Inferior parietal cortex (tissue), 1 donor: ENCODE data around the gene CRB1.
A peak's percentile ranks its signal among the peaks of the same experiment; 100 is the strongest.
"Not testable (repeated sequence)": the region's sequence is repeated elsewhere in the genome, so short reads cannot be mapped to it uniquely, and the experiment has no call there.

Experiments used
- DNase-seq: peaks from one replicate; pipeline ENCODE4 v3.0.0-alpha.2; 2016; ENCODE audit errors: extremely low spot score

CRB1 gene

DNA sequence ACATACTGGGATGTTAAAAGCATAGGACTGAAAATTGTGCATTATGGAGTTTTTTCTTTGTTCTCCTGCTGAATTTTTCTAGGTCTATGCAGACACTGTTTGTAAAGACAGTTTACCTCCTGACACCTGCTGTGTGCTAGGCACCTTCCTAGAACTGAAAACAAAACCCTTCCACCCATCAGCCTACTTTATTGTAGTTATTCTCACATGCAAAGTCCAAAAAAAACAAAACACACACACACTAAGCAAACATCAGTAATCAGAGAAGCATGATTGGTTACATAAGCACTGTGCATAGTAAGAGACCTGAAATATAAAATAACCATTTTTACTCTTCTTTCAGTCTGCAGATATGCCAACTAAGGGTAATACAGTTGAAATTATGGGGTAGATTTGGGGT is 195.1 kb downstream of the CRB1 start:
- no peak for DNase-seq

DNA sequence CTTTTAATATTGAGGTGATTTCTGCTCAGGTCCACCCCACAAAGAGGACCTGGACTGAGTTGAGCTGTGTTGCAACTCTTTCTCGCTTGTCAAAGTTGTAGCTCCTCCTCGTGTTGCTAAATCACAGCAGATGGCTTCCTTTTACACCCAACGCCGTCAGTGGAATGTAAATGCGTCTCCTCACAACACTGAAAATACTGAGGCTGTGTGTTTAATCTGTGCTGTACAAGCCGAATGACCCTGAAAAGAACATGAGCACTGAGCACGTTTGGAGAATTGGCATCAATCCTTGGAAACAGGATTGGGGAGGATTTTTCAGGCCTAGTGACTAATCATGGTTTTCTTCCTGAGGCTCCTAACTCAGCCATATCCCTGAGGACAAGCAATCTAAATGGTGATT is 196.0 kb downstream of the CRB1 start:
- DNase-seq = peak; percentile 57

DNA sequence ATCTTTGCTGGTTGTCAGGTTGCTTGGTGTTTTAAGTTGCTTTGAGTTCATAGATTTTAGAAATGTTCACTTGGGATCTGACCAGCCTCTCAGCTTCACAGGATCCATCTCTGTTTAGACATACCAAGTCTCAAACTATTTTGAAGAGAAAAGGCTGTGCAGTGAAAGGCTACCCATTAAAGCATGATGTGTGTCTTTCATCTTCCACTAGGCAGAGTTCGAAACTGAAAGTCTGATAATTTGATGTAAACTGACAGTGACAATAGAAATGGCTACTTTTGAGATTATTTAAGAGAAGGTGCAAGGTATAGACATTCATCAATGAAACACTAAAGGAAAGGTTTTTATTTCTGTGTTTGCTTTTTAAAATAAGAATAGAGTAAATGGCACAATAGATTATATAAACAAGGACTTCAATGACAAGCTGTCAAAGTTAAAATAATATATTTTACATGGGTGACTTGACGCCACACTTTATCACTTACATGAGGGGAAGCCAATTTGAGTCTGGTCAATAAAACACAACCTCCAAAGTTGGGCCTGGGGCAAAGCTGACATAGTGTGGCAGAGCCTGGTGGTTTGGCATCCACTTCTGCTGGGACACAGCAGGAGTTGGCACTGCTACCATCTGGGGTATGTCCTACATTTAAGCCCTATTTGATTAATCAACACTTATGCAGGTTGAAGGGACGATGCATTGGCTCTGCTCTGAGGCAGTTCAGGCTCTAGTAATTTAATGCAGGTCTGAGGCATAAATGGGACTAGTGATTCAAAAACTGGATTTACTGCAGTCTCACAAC is 197.7 kb downstream of the CRB1 start:
- no peak for DNase-seq

DNA sequence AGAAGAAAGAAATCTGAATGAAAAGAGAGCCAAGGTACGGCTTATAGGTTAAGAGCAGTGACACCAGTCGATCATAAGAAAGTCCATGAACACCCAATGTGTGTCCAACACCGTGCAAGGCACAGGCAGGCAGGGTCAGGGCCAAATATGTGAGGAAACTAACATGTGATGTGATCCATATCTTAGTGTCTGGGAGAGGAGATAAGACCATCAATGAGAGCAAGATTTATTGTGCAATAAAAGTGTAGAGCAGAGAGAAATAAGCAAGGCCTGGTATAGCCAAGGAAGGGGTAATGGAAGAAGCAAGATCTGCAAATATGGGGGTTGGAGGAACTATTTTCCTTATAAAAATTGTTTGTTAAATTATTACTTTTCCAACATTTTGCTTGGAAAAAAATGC is 198.8 kb downstream of the CRB1 start:
- no peak for DNase-seq

DNA sequence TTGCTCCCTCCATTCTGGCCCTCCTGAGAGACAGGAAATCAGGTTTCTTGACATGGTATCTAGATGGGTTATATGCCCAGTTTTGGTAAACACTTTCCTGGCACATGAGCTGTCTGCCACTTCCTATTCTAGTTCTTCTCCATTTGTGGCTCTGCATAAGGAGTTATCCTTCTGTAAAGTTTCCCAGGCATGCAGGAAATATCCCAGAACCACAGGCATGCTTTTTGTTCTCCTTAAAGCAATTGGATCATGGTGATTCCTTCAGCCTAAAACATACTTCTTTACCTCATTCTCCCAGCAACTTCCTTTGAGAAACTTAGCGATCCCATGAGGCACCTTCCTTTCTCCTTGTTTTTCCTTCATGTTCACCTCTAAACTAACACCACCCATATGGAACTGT is 199.8 kb downstream of the CRB1 start:
- no peak for DNase-seq

DNA sequence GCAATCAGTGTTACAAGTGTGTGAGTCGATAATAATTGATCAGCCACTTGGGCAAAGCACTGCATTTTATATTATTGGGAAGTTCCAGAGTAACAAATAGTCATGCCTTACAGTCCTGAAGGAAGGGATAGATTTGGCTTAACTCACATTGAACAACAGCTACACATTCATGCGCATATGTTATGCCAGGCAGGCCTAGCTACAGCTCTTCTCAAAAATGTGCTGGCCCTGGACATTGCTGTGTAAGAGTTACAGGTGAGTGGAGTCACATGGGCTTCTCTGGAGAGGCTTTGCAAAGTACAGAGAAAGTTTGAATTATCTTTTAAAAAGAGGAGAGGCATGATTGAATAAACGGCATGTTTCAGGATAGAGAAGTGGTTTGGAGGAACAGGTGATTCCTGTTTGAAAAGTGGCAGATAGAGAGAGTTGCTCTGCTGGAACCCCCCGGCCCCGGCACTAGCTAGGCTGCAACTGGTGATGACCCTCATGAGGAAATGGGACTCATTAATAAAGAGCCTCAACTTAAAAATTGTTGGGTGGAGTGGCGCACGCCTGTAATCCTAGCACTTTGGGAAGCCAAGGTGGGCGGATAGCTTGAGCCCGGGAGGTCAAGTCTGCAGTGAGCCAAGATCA is 200.6 kb downstream of the CRB1 start:
- no peak for DNase-seq

DNA sequence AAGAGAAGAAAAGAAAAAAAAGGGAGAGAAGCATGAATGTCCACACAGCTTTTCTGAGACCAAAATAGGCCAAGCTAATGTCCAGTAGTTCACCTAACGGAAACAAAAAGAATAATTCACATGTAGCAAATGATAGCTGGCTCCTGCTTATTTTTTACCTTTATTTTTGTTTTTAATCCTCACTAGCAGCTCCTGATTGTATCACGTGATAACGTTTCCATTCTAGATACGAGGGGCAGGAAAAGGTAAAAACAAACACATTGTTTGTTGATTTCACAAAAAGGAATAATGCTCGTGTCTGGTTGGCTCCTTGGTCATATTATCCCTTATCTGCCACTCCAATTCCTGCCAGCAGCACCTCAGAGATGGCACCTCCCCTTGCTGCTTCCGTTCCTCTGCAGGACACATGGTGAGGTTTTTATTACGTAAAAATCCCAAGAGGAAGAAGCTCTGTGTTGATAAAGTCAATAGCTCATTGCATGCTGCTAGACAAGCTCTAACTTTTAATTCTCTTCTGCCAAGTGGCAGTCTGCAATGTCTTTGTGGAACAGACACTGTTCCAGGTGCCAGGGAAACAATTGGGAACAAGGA is 201.7 kb downstream of the CRB1 start:
- no peak for DNase-seq

DNA sequence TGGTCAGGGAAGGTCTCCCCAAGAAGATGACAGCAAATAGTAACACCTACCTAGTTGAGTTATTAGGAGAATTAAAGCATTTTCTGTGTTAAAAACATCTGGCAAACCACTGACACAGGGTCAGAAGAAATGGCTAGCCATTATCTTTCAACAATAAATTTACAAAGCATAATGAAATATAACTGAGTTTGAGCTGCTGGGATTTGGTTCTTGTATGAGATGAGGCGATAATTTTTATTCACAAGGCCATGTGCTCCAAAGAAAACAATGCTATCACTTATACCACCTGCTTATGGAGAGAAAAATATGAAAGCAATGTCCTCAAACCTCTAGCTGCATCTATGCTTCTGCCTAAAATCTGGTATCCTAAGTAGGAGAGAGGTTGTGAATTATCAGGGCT is 202.3 kb downstream of the CRB1 start:
- DNase-seq = no peak

DNA sequence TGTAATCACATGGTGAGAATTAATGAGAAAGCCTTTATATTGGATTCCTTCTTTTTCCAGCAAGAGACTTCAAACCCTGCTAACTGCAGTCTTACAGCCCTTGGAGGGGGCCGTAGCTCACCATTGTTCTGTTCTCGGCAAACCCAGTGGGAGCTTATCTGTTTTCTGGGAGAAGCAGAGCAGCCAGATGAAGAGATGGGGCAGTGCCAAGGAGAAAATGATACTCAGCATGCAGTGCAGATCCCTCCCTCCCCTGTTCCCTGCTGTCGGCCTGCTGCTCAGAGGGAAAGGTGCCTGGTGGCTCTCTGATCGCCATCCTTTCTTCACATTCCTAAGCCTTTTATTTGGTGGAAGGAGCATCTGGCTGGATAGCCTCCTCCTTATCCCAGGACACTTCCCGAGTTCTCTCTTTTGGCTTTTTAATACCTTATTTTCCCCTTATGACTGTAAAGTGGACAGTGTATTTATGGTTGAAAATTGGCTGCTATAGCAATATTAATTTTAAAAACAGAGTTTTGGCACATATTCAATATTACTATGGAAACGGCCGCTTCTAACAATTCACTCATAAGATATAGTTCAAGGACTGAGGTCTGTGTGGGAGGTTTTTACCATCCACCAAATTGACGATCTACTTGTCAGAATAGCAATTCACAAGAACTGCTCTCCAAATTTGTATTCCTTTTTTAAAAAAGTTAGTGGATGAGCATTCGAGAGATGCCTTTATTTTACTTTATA is 203.4 kb downstream of the CRB1 start:
- DNase-seq = peak; percentile 32

DNA sequence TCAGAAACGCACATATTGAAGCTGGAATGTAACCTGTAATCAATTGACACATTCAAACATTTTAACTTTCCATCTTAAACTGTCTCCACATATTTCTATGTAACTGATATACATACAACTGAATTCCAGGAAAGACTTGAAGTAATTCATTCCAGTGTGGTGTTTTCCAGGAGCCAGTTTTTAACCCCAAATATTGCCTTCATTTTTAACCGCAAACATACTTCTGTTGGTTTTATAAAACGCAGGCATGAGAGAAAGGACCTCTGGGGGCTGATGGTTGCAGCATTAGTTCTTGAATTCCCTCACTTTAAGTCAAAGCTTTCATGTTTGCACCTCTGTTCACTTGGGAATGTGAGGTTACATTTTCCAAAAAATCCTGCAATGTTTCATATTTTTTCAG is 204.1 kb downstream of the CRB1 start:
- no peak for DNase-seq

DNA sequence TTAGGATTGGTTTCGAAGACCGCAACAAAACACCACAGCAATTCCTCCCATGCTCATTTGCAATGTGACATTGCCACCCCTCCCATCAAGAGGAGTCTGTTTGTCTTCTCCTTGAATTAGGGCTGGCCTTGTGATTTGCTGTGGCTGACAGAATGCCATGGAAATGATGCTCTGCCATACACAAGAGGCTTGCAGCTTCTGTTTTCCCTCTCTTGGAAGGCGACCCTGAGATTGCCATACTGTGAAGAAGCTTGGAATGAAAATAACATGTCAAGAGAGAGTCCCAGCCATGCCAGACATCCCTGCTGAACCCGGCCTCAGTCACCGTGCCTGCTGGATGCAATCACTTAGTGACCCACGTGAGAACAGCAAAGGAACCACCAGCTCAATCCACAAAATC is 212.4 kb downstream of the CRB1 start:
- DNase-seq = no peak

DNA sequence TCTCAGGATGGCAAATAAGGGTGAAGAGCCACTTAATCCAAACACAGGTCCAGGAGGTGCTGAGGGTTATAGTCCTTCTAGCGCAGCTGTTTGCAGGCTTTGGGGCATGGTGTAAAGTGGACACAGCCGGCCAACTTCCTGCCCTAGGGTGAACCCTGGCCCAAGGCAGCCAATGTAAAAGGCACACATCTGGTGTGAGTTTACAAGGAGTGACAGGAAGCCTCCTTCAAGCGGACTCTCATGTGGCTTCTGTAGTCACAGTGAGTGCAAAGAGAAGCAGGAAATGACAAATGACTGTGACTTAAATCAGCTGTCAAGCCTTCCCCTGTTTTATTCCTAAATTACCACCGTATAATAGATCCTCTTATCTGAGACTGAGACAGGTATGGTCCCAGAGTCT is 213.0 kb downstream of the CRB1 start:
- no peak for DNase-seq

DNA sequence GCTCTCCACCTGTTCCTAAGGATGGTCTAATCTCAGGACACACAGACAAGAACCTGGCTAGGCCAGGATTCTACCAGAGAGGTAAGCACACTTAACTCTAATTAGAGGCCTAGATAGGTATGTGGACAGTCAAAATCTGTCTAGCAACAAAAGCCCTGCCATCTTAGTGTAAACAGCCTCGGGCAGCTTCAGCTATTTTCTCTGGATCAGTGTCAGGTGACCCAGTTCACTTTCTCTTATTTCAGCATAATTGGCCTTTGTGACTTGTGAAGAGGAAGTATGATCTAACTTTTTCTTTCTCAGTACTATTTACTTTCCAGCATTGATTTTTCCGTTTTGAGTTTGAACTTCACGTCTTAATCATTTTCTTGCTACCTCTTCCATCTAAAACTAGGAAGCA is 217.7 kb downstream of the CRB1 start:
- DNase-seq = no peak

DNA sequence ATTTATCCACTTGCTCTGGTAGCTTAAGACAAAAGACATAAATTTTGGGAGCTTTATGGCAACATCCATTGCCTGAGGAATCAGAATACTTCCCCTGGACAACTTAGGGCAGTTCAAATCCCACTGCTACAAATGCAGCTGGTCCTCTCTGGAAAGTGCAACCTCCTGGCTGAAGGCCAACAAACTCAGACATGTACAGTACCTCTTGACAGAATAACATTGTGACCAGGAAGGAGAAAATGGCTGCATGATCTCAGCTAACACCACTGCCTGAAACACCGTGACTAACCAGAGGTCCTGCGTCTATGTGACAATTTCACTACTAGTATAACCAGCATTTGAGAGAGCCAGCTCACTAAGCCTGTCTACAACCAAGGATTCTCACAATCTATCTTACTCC is 218.9 kb downstream of the CRB1 start:
- no peak for DNase-seq

DNA sequence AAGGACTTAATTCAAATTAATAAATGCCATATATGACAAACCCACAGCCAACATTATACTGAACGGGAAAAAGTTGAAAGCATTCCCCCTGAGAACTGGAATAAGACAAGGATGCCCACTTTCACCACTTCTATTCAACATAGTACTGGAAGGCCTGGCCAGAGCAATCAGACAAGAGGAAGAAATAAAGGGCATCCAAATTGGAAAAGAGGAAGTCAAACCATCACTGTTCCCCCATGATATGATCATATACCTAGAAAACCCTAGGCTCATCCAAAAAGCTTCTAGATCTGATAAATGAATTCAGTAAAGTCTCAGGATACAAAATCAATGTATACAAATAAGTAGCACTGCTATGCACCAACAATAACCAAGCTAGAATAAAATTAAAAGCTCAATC is 223.5 kb downstream of the CRB1 start:
- DNase-seq = not testable (repeated sequence)

DNA sequence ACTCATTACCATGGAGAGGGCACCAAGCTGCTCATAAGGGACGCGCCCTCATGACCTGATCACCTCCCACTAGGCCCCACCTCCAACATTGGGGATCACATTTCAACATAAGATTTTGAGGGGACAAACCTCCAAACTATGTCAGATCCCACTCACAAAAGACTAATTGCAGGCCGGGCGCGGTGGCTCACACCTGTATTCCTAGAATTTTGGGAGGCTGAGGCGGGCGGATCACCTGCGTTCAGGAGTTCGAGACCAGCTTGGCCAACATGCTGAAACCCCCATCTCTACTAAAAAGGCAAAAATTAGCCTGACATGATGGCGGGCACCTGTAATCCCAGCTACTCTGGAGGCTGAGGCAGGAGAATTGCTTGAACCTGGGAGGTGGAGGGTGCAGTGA is 228.7 kb downstream of the CRB1 start:
- DNase-seq = no peak

DNA sequence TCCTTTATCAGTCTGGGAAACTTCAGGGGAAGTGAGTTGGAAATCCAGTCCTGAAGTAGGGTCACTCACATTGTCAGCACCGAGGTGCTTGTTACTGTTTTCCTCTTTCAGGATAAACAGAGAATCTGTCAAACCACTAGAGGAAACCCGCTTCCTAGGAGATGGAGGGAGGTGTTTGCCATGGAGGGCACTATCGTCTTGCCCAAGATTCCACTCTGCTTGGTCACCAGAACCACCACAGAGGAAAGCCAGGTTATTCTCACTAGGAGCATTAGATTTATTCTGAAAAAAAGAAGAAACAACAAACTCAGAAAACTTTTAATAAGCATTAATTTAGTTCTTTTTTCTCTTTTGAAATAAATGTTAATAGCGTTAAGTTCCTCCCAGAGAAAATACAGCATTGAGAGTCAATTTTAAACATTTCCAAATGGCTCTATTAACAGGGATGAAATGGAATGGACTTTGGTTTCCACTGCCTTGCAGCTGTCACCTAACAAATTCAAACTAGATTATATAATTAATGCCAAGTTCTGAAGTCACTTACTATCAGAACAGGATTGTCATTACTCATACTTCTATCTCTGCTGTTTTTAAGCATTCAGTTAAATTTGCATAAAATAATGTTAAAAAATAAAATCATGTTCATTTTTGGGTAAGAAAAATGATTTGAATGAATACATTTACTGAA is 242.8 kb downstream of the CRB1 start:
- DNase-seq = no peak

DNA sequence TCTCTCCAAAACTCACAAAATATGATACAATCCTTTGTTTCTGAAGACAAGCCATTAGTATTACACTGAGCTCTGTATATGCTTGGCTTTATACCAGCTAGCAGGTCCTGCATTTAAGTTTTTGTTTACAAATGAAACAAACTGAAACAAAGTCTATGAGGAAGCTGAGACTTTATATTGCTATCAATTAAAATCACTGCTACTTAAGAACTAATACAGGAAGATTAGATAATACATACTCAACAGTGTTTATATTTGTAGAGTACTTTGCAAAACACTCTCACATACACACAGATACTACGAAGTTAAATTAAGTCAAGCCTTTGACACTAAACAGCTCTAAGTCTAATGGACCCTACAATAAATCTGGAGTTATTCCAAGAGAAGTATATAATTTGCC is 247.4 kb downstream of the CRB1 start:
- no peak for DNase-seq

DNA sequence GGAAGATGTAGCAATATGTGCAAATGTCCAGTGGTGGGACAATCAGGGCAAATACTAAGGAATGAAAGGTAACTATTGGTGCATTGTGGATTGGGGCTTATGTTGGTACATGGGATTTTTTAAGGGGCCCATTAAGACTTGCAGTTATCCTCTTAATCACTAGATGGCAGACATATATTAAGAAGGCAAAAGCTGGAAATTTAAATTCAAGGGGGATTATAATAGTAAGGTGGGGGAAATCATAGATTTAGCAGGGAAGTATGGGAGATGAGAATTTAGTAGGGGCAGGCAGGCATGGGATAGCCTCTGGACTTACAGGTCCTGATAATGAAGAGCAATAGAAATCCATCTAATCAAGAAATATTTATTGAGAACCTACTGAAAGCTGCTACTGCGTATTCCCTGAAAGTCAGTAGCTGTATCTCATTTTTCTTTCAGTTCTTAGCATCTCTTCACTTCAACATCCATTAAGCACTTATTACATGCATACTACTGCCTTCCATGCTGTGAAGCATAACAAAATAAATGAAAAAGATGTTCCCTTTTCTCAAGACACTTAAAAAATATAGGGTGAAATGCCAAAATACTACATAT is 251.8 kb downstream of the CRB1 start:
- no peak for DNase-seq

DNA sequence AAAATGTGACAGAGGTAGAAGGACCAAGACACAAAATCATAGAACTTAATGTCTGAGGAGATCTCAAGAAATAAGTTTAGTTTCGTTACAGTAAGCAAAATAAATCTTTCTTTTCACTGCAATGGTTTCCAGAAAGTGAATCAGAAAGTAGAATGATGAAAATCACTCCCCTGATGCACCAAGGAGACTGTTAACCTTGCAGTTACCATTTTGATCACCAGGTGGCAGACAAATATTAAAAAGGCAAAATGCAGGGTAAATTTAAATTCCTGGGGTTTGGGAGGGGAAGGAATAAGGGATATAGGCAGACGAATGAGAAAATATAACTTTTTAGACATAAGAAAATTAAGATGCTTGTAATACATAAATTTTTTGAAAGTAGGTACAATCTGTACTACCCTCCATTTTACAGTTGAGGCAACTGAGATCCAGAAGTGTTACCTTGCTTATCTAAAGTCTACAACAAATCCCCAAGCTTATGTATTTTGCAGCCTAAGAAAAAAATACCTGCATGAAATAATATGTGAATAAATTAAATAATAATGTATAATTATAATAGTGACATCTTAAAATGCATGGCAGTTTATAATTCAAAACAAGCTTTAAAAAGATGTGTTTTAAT is 253.2 kb downstream of the CRB1 start:
- peak; percentile 45 for DNase-seq

DNA sequence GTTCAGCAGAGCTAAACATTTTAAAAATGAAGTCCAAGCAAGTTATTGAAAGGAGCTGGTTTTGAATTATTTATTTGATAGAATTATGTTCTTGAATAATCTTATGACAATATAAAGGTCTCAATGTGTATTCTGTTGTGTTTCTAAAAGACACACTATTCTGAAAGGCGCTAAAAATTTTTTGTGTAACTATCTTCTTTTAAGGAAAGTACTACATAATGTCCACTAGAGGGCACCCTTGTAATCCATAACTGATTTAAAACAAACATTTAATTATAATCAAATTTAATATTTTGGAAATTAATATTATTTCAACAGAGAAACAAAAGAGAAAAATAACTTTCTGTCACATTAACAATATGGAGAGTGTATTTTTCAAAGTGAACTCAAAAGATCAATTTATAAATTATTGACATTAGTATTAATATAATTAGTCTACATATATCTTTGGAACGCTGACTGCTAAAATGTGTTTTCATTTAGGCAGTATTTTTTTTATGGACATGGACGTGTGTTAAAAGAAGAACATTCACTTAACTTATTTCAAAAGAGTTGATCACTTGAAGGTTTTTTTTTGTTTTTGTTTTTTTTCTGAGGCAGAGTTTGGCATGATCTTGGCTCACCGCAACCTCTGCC is 258.8 kb downstream of the CRB1 start:
- peak; percentile 62 for DNase-seq
